Neutrophil (primary cell): ENCODE measurements around the gene TSPO2.
"Not testable (repeated sequence)": the region's sequence is repeated elsewhere in the genome, so short reads cannot be mapped to it uniquely, and the experiment has no call there.

Source experiments
- H3K27ac ChIP-seq: fragments of 200-600 bp; sonication (generic); 2 replicates; pipeline ENCODE4 v1.5.1; 2016; ENCODE audit warnings: mild to moderate bottlenecking, moderate library complexity
- H3K27me3 ChIP-seq: fragments of 200-600 bp; sonication (generic); 2 replicates; pipeline ENCODE4 v1.6.0; 2016; ENCODE audit warnings: mild to moderate bottlenecking
- H3K36me3 ChIP-seq: fragments of 200-600 bp; sonication (generic); 2 replicates; pipeline ENCODE4 v1.5.1; 2017
- H3K4me1 ChIP-seq, 2 experiments: fragments of 200-600 bp in 1 of 2; sonication (generic) in 1 of 2; 1 replicate in 1 of 2; 2 replicates in 1 of 2; pipeline versions ENCODE4 v1.5.1 to v1.6.1; 2013 to 2016; ENCODE audit warnings: low read depth in 1 of 2, low read length in 1 of 2, mild to moderate bottlenecking in 1 of 2, moderate library complexity in 1 of 2; ENCODE audit not compliant: control insufficient read depth in 1 of 2, insufficient read depth in 1 of 2
- H3K4me3 ChIP-seq, 2 experiments: fragments of 200-600 bp in 1 of 2; sonication (generic) in 1 of 2; 1 replicate in 1 of 2; 2 replicates in 1 of 2; pipeline ENCODE4 v1.5.1; 2013 to 2016; ENCODE audit warnings: low read depth in 1 of 2, low read length in 1 of 2, mild to moderate bottlenecking in 1 of 2, moderate library complexity in 1 of 2
- H3K9me3 ChIP-seq: fragments of 200-600 bp; sonication (generic); 2 replicates; pipeline ENCODE4 v1.5.1; 2016
- TF ChIP-seq, protein P1 (sequence below): fragments of 200-600 bp; sonication (generic); IDR thresholded peaks from 2 replicates; pipeline ENCODE4 v1.5.1; 2016; ENCODE audit warnings: antibody characterized with exemption

TSPO2 gene

DNA sequence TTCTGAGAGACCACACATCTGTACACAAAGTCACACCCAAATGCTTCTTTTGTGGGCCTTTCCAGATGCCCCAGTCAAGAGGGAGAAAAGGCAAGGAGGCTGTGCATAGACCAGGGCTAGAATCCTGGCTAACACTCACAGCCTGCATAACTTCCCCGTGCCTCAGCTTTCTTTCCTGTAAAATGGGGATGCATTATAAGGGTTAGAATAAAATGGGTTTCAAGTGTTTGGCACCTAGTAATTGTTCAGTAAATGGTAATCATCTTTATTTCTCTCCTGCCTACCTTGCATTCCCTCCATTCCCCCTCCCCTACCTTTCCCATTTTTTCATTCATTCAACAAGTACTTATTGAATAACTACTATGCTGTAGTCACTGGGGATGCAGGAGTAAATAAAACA lies 32.6 kb upstream of the TSPO2 start:
- TF ChIP-seq, protein P1, sequence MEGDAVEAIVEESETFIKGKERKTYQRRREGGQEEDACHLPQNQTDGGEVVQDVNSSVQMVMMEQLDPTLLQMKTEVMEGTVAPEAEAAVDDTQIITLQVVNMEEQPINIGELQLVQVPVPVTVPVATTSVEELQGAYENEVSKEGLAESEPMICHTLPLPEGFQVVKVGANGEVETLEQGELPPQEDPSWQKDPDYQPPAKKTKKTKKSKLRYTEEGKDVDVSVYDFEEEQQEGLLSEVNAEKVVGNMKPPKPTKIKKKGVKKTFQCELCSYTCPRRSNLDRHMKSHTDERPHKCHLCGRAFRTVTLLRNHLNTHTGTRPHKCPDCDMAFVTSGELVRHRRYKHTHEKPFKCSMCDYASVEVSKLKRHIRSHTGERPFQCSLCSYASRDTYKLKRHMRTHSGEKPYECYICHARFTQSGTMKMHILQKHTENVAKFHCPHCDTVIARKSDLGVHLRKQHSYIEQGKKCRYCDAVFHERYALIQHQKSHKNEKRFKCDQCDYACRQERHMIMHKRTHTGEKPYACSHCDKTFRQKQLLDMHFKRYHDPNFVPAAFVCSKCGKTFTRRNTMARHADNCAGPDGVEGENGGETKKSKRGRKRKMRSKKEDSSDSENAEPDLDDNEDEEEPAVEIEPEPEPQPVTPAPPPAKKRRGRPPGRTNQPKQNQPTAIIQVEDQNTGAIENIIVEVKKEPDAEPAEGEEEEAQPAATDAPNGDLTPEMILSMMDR: no peak
- H3K27ac ChIP-seq: no peak overlapping the region
- H3K9me3 ChIP-seq: no peaks in the 10 kb centered on the region
- H3K4me1 ChIP-seq: no peaks in the 10 kb centered on the region
- no peaks in the 10 kb centered on the region for H3K36me3 ChIP-seq
- peaks cover 14% of the 10 kb centered on the region for H3K27me3 ChIP-seq
- no peak overlapping the region for H3K4me3 ChIP-seq

DNA sequence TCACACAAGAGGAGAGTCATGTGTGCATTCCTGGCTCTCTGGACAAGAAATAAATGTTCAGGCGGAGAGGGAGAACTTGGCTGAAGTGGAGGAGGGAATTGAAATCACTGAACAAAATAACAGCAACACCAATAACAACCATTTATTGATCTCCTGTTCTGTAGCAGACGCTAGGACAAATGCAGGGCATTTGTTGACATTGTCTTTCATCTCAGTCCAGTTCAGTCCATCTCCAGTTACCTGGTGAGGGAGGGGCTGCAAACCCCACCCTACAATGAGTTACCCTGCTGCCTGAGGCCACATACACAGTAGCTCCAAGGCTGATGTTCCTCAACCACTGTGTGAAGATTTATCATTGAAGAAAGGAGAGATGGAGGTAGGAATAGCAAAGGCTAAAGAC lies 30.6 kb upstream of the TSPO2 start:
- H3K9me3 ChIP-seq: no peaks in the 10 kb centered on the region
- no peaks in the 10 kb centered on the region for H3K27me3 ChIP-seq
- TF ChIP-seq, protein P1: no peak
- H3K36me3 ChIP-seq: no peaks in the 10 kb centered on the region
- no peak overlapping the region for H3K4me3 ChIP-seq
- no peaks in the 10 kb centered on the region for H3K4me1 ChIP-seq
- H3K27ac ChIP-seq: no peak overlapping the region

DNA sequence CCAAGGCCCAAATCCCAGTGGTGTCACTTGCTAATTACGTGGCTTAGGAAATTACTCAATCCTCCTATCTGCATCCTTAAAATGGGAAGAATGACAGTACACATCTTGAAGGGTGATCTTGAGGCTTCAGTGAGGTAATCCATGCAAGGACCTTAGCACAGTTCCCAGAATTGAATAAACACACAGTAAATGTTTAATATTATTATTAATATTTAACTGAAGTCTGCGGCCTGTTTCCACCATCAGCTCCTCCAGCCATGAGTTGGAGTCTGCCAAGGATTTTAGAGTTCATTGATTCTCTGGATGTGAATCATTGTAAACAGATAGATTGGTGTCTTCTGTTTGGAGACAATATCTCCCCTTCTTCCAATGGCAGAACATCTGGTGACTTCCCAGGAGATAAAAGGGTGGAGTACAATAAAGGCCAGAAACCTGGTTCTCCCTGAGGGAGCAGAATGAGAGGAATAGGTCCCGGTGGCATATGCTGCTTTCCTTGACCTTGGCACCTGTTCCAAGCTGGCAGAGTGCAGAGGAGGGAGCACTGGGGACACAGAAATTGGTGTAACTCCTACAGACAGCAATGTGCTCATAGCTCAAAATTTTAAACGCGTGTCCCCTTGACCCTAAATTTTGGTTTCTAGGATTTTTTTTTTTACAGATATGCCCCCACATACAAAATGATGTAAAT lies 28.7 kb upstream of the TSPO2 start:
- H3K4me1 ChIP-seq: no peaks in the 10 kb centered on the region
- H3K27me3 ChIP-seq: no peaks in the 10 kb centered on the region
- no peaks in the 10 kb centered on the region for H3K9me3 ChIP-seq
- H3K4me3 ChIP-seq: no peak overlapping the region
- TF ChIP-seq, protein P1: no peak
- no peak overlapping the region for H3K27ac ChIP-seq
- H3K36me3 ChIP-seq: no peaks in the 10 kb centered on the region

DNA sequence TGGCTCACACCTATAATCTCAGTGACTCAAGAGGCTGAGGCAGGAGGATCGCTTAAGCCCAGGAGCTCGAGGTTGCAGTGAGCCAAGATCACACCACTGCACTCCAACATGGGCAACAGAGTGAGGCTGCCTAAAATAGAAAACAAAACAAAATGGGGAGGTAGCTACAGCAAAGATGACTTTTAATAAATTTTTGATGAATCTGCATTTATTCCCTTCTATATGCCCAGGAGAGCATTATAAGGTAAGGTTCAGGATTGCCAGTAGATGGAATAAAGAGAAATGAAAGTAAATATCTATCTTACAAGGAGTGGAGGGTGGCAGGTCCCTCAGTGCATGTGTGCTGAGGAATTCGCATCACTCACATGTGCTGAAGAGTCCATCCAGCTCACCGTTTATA lies 27.5 kb upstream of the TSPO2 start:
- no peak overlapping the region for H3K4me3 ChIP-seq
- no peaks in the 10 kb centered on the region for H3K27me3 ChIP-seq
- no peak overlapping the region for H3K27ac ChIP-seq
- no peaks in the 10 kb centered on the region for H3K36me3 ChIP-seq
- TF ChIP-seq, protein P1: no peak
- H3K4me1 ChIP-seq: no peaks in the 10 kb centered on the region
- H3K9me3 ChIP-seq: no peaks in the 10 kb centered on the region

DNA sequence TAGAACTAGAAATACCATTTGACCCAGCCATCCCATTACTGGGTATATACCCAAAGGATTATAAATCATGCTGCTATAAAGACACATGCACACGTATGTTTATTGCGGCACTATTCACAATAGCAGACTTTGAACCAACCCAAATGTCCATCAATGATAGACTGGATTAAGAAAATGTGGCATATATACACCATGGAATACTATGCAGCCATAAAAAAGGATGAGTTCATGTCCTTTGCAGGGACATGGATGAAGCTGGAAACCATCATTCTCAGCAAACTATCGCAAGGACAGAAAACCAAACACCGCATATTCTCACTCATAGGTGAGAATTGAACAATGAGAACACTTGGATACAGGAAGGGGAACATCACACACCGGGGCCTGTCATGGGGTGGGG lies 26.4 kb upstream of the TSPO2 start:
- not testable (repeated sequence) for H3K27ac ChIP-seq, H3K4me3 ChIP-seq, H3K27me3 ChIP-seq, H3K36me3 ChIP-seq, H3K4me1 ChIP-seq, H3K9me3 ChIP-seq

DNA sequence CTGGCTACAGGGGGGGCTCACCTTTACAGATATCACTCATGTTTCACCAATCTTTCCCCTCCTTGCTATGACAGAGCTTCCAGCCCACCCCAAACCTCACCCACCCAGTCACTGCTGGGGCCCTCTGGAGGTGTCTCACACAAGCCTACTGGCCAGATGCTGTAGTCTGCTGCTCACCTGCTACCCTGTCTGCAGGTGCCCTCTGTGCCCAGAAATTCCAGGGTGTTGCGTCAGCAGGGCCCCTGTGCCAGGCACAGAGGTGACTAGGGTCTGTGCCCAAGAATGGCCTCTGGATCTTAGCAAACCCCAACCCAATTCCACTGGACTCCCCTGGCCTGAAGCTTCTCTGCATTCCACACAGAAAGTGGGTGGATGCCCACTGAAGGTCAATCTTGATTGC lies 24.6 kb upstream of the TSPO2 start:
- Histone ChIP-seq H3K4me1 (no peaks in the 10 kb centered on the region), H3K4me3 (no peak overlapping the region), H3K27me3 (no peaks in the 10 kb centered on the region), H3K9me3 (no peaks in the 10 kb centered on the region), H3K27ac (no peak overlapping the region), H3K36me3 (no peaks in the 10 kb centered on the region)
- TF ChIP-seq, protein P1: no peak
